SK-N-MC (cell line): ENCODE data around the gene PPP1R7.

ENCODE experiments used
- EZH2 ChIP-seq: fragments of 200-600 bp; sonication (generic); IDR thresholded peaks from one replicate; pipeline ENCODE4 v1.6.1; 2017; ENCODE audit warnings: antibody characterized with exemption
- POLR2AphosphoS5 ChIP-seq: IDR thresholded peaks from 2 replicates; pipeline ENCODE4 v1.6.1; 2012; ENCODE audit warnings: mild to moderate bottlenecking, low read depth, low read length, borderline replicate concordance

GRCh38 chr2:241147336-241147735, 2.9 kb upstream of the PPP1R7 start:
- TF ChIP-seq EZH2: no peak
- no peak for TF ChIP-seq POLR2AphosphoS5
